ENCODE measurements around the gene MBTPS1.

MBTPS1 gene

DNA sequence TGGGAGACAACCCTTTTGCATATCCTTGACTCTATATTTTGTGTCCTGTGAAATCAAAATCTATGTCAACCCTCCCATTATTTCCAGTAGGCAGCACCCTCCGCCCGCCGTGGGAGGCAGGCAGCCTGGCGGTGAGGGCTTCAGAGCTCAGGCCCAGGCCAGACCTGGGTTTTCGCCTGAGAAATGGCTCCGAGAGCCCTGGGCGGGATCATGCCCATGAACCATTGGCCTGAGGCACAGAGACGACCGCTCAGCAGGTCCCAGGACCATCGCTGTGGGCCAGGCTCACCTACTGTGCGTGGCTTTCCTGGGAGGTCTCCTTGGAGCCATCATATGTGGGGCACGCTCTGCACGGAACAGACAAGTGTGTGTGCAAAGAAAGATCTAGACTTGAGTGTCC, 67.9 kb downstream of the MBTPS1 start:
- no peak for DNase-seq

DNA sequence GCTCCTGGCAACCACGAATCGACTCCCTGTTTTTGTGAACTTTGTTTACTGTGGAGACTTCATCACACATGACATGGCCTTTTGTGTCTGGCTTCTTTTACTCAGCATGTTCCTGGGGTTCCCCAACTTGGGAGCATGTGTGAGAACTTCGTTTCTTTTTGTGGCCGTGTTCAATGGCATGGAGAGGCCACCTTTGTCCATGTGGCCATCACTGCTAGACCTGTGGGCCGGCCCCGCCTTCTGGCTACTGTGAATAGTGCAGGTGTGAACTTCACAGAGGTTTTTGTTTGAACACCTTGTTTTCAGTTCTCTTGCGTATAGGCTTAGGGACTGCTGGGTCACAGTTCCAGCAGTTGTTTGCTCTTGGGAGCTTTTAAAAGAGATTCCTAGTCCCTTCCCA, 68.5 kb downstream of the MBTPS1 start:
- peak; percentile 57 for DNase-seq

DNA sequence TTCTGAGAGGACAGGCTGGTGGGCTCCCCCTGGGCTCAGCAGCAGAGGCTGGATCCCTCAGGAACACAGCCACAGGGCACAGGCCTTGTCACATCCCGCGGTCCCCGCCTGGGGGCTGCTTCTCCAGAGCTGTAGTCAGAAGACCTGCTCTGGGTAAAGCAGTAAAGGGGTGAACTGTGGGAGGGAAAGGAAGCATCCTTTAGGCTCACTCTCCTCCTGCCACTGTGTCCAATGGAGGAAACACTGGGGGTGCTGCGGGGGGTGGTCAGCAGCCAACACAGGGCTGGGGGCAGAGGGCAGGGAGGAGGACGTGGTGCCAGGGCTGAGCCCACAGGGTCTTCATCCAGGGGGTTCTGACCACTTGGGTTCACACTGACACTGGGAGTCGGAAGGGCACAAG, 69.1 kb downstream of the MBTPS1 start:
- no peak for DNase-seq

DNA sequence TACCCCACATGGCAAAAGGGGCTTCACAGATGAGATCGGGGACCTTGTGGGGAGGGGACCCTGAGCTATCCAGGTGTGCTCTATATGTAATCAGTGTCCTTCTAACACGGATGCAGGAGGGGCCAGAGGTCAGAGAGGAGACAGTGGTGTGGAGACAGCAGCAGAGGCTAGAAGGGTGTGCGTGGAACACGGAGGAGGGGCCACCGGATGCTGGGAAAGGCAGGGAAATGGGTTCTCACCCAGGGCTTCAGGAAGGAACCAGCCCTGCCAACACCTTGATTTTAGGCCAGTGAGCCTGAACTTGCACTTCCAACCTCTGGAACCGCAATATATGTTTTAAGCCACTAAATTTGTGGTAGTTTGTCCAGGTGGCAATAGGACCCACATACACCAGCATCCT, 69.5 kb downstream of the MBTPS1 start:
- no peak for DNase-seq

DNA sequence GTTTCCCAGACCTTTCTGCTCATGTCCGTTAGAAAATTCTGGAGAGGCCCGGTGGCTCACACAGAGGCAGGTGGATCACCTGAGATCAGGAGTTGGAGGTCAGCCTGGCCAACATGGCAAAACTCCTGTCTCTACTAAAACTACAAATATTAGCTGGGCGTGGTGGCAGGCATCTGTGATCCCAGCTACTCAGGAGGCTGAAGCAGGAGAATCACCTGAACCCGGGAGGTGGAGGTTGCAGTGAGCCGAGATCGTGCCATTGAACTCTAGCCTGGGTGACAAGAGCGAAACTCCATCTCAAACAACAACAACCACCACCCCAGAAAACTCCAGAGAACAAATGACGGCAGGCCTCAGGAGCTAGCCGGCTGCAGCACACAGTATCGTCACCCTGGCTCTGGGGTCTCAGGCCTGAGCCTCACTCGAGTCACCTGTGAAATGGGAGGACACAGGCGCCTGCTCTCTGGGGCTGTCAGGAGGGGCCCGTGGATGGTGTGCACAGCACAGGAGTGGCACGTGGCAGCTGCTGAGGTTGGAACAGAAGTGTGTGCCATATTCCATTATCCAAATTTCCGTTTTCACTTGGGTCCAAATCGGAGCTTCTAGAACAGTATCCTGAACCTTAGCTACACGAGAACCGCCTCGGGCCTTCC, 70.8 kb downstream of the MBTPS1 start:
- DNase-seq: no peak

DNA sequence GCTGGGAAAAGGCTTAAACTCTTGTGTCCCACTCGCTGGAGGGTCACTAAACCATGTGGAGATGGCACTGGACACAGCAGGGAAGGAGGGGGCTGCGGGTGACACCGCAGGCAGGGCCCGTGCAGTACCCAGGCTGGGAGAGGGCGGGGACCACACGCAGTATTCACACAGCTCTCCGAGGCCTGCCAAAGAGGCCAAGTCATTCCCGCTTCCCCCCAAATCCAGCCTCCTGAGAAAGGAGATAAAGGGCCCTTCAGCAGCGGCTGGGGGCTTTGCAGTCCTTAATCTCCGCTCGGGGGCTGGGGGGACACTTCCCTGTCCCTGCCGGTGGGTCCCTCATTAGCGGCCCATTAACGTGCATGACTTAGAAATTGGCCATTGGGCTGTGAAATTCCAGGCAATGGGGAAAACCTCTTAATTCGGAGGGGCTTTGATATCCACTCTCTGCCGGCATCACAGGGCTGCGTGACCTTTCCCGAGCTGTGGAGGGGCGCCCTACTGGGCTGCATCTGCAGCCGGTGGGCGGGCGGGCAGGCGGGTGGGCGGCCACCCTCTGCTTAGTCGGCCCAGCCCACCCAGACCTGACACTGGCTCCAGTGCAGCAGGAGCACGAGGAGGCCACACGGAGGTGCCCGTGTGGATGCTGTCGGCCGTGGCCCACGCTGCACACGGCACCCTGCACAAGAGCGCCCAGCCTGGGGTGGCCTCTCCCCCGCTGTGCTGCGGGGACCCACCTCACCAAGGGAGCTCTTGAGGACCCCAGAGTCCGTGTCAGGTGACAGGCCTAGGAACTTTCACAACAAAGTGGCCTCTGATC, 71.5 kb downstream of the MBTPS1 start:
- DNase-seq: no peak

DNA sequence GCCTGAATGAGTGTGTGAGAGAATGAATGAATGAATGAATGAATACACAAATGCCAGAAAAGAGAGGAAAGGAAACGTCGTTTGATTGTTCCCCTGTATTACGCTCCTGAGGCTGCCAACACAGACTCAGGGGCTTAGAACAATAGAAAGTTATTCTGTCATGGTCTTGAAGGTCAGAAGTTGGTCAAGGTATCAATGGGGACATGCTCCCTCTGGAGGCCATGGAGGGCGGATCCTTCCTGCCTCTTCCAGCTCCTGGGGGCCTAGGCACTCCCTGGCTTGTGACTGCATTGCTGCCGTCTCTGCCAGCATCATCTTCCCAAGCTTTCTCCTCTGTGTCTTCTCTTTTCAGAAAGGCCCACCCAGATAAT, 72.6 kb downstream of the MBTPS1 start:
- peak; percentile 43 for DNase-seq

DNA sequence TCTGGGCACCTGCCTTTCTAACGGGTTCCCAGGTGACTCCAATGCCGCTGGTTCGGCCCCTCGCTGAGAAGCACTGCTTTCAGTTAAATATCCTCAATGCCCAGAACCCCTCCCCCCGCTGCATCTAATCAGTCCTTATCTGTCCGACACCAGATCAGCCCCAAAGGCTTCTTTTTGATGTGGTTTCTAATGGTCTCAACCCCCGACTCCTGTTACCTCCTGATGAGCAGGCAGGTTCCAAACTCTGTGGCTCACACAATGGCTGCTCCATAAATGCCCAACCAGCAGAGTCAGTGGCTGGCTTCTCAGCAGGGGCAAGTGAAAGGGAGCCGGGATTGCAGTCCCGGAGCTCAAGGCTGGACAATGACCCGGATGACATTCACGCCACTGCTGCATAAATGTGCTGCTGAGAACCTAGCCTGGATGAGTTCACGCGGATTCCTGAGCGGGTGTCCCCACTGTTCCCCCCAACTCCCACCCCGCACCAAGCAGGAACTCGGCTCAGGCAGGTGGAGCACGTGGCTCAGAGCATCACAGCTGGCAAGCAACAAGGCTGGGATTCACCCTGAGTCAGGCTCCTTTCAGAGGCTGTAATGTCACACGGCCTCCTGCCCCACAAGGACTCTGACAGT, 73.1 kb downstream of the MBTPS1 start:
- DNase-seq: peak; percentile 85

DNA sequence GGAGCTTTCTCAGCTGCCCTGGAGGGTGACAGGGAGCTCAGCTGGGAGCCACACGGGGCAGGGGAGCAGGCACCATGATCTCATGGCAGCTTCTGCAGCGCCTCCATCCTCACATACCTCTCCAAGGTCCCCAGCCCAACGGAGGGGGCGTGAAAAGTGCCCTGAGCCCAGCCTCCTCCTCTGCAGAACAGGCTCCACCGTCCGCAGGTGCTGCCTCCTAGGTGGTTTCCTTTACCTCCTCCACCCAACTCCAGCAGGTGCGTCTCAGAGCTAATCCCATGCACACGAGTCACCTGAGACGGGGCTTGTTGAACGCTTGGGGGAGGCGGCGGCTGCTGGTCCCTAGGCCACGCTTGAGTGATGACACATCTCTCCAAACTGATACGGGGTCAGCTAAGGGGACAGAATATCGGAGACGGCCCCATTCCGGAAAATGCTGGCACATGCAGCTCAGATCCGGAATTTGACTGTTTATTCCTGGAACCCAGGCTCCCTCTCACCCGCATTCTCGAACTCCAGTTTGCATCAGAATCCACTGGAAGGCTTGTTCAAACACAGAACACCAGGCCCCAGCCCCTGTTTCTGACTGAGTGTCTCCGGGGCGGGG, 73.8 kb downstream of the MBTPS1 start:
- DNase-seq: peak; percentile 90

DNA sequence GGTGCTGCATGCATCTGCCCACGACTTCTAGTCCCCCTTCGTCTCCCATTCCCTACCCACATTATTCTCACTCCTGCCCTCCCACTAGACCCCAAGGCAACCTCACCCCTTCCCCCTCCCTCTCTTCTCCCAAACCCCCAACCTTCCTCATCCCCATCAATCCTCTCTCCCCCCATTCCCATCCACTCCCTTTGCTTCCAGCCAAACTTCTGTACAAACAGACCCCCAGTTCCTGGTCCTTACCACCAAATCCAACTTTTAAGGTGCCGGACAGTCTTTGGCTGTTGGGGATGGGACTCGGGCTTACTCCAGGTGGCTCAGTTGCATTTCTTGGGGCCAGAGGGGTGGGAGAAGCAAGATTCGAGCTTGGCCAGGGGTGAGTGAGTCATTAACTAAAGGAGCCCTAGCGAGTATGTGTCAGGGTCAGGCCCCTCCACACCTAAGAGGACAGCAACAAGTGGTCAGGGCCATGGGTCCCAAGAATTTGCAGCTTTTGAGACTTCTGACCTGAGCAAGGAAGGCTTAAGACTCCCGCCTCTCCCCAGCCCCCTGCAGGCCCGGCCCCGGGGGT, 74.3 kb downstream of the MBTPS1 start, which contains the start of gene SLC38A8:
TSS of gene SLC38A8 (minus strand) at position 488 of the 571 bp plus-strand sequence. CDS start 638 bp downstream, outside the sequence.
- no peak for DNase-seq

DNA sequence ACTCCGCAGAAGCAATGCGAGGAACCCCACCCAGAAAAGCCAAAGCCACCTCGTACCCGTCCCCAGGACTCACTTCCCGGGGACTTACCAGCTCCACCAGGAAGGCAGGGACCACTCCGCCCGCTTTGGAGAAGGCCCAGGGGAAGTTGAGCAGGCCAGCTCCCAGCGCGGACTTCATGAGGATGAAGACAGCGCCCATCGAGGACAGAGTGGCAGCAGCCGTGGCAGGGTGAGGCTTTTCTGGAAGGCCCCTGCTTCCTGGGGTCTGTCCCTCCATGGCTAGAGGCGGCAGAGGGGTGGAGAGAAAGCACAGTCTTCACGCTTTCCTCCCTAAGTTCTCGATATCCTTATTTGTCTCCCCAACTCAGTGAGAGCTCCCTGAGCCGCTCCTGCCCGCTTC, 74.9 kb downstream of the MBTPS1 start:
- DNase-seq: no peak

DNA sequence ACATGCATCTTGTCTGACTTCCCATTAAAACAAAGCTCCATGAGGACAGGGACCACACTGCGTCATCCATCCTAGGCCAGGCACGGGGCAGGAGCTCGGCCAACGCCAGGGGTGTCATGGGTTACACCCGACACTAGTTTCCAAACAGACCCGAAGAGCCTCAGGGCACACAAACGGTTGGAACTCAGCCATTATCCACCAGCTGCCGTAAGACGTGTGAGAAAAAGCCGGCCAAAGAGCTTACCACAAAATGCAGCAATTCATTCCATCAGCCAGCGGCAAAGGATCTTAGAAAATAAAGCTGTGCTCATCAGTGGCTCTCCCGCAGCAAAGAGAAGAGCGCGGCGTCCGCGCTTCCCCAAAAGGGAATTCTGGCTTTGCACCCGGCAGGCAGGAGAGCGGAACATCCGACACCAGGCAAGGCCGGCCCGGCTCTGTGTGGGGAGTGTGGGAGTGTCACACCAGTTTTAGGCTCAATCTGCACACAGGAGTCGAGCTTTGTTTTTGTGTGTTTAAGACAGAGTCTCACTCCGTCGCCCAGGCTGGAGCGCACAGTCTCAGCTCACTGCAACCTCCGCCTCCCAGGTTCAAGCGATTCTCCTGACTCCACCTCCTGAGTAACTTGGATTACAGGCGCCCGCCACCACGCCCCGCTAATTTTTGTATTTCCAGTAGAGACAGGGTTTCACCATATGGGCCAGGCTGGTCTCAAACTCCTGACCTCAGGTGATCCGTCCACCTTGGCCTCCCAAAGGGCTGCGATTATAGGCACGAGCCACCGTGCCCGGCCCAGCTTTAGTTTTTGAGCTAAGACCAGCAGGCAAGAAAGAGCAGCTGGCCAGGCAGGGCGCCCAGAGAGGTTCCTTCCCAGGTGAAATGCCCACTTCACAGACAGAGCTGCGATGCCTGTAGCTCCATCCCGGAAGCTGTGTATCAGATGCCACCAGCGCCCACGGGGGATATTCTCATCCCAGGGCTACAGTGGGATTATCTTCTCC, 75.6 kb downstream of the MBTPS1 start:
- peak; percentile 1 for DNase-seq

DNA sequence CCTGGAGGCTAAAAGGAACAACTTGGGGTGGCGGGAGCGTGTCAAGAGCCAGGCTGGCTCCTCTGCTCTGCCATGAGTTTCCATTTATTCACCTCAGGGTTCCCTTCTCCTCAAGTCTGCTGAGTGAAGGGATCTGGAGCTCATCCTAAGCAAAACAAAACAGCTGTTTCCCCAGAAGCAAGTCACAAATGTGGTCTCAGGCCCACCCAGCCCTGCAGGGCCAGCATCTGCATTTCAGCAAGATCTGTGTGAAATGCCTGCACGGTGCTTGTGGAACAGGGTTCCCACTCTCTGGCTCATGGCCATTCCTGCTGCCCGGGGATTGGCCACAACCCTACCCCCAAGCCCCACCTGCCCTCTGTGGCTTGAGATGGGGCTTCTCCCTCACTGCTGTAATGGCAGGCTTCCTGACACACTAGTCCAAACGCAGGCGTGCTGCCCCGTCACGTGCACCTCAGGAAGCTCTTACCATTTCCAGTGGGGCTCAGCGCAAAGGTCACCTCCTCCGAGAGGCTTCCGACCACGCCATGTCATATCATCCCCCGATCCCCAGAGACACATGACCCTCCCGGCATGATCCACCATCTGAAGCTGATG, 76.4 kb downstream of the MBTPS1 start:
- no peak for DNase-seq

DNA sequence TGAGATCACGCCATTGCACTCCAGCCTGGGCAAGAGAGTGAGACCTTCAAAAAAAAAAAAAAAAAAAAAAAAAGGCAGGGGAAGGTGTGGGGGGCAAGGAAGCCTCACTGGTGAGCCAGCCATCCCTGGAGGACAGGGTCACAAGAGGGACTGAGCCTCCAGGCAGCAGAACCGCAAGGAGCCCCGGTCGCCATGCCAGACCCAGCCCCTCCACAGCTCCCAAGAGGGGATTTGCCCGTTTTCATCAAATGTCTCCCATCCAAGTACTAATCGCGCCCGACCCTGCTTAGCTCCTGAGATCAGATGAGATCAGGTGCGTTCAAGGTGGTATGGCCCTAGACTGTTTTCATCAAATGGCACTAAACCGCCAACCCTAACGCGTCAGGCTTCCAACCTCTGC, 77.0 kb downstream of the MBTPS1 start:
- DNase-seq: no peak

DNA sequence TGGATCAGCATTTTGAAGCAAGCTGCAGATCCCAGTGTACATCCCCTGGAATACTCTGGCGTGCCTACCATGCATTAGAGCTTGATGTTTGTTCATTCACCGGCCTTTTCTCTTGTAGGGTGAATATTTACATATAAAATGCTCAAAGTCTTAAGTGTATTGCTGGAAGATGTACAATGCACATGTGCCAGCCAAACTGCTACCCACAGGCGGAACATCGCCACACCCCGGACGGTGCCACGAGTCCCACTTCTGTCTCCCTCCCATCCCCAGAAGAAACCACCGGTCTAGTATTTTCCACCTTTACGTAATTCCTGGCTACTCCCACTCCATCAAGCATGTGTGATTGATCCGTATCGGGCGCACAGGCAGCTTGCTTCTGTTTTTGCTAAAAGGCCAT, 78.3 kb downstream of the MBTPS1 start:
- no peak for DNase-seq

DNA sequence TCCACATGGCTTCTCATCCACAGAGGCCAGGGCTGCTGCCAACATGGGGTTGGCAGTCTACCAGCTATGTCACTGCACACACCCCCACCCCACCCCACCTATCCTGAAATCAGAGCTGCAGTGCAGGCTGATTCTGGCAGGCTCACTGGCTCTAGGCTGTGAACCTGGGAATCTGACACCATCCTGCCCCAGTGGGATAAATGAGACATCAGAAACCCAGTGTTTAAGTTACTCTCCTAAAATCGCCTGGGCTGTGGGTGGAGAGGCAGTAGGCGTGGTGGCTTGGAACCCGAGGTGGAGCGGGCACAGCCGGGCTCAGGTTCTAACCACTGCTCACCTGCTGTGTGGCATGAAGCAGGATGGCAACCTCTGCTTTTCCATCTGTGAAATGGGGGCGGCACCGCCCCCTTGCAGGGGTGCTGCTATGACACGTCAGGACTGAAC, 79.7 kb downstream of the MBTPS1 start:
- DNase-seq: no peak

DNA sequence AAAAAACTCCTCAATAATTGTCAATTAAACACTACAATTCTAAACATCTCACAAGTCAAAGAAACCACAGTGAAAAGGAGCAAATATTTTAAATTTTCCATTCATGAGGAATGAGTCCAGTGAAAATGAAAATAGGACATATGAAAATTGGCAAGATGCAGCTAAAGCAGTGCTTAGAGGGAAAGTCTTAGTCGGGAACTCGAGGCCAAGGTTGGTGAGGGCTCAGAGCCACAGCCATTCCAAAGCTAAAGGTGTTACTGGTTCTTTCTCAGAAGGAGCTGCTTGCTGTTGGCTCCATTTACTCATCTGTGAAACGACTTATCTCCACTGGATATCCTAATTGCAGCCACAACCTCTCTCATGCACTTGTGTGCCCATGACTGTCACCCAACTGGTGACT, 80.6 kb downstream of the MBTPS1 start:
- DNase-seq: no peak

DNA sequence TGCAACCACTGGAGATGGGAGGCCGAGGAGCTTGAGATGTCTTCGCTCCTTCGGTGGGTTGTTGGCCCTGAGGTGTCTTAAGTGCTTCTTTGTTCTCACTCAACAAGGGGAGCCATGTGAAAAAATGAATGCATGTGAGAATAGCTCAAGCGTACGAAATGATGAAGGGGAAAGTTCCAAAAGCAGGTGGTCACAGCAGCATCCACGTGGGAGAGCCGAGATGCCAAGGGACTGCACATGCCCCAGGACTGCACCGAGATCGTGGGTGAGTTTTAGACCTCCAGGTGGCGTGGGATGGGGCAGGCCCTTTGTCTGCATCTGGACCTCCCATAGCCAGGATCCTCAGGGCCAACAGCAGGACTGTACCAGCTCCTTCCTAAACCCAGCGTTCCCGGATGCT, 82.2 kb downstream of the MBTPS1 start:
- no peak for DNase-seq

DNA sequence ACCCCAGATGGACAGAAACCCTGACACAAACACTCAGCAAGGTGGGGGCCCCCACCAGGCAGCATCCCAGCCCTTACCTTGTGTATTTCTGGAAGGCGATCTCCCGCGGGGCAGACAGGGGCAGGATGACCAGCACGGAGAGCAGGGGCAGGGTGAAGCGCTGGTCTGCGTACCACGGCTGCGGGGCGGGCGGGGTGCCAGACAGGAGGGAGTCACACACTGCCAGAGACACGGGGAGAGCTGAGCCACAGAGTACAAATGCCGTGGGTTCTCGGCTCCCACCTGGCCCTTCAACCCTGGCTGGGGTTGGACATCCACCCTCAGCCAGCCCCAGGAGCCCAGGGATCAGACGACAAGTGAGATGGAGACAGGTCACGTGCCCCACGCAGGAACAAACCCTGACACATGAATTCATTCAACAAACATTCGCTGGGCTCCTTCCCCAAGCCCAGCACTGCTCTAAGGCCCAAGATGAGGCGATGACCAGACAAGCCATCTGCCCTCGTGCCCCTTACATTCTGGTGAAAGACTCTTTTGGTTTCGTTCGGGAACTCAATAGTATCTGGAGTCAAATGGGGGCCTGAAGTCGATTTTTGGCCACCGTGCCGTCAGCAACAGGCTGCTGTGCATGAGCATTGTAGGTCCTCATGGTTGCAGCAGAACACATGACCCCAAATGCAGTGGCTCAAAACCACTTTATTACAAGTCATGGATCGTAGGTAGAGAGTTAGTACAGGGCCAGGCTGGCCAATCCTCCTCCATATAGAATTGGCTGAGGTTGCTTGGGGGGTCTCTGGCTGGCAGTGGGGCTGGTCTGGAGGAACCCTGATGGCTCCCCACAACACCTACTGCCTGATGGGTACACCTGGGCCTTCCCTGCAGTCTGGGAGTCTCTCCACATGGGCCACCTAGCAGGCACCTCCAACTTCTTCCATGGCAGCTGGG, 83.2 kb downstream of the MBTPS1 start:
- no peak for DNase-seq

DNA sequence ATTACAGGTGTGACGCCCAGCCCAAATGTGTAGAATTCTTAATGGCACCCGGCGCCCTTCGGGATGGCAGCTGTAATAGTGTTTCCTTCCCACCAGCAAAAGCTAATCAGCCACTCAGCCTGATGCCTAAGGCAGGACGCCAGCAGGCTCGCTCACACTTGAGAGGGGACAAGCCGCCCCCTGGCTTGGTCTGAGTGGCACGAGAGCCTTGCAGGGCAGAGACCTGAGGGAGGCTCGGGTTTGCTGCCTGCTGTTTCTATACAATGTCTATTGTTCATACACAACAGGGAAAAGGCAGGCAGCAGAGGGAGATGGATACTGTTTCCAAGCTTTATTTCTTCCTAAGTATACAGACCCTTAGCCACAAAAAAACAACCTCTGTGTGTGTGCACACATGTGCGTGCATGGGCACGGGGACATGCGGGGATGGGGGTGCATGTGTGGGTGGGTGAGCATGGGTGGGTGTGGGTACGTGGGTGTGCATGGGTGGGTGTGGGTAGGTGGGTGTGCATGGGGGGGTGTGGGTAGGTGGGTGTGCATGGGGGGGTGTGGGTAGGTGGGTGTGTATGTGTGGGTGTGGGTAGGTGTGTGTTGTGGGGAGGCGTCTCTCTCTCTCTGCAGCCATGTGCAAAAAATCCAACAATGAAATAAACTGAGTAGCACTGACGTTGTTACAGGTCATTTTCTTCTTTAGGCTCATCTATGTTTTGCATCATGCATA, 84.1 kb downstream of the MBTPS1 start:
- peak; percentile 64 for DNase-seq
